ENCODE results near the gene TTC34.

TTC34 gene

GRCh38 chr1:2828586-2829250 is 27.2 kb upstream of the TTC34 start:
- FAIRE-seq: no peak

- FAIRE-seq: no peak
Observed at GRCh38 chr1:2826736-2827292, 25.3 kb upstream of the TTC34 start.

- FAIRE-seq: no peak
Observed at GRCh38 chr1:2826316-2826715, 24.8 kb upstream of the TTC34 start.

GRCh38 chr1:2825487-2826189 is 24.1 kb upstream of the TTC34 start:
- no peak for FAIRE-seq

GRCh38 chr1:2824999-2825398 is 23.5 kb upstream of the TTC34 start:
- FAIRE-seq: no peak

GRCh38 chr1:2823921-2824610 is 22.6 kb upstream of the TTC34 start:
- no peak for FAIRE-seq

- FAIRE-seq: no peak
Observed at GRCh38 chr1:2822621-2823145, 21.2 kb upstream of the TTC34 start.

- no peak for FAIRE-seq
Observed at GRCh38 chr1:2821966-2822620, 20.6 kb upstream of the TTC34 start.

- FAIRE-seq: no peak
Observed at GRCh38 chr1:2821373-2821955, 20.0 kb upstream of the TTC34 start.

- no peak for FAIRE-seq
Observed at GRCh38 chr1:2820731-2821372, 19.4 kb upstream of the TTC34 start.

GRCh38 chr1:2819831-2820730 is 18.6 kb upstream of the TTC34 start:
- no peak for FAIRE-seq

GRCh38 chr1:2819429-2819828 is 17.9 kb upstream of the TTC34 start:
- no peak for FAIRE-seq

- FAIRE-seq: no peak
Observed at GRCh38 chr1:2817784-2818564, 16.5 kb upstream of the TTC34 start.

- FAIRE-seq: no peak
Observed at GRCh38 chr1:2816786-2817185, 15.3 kb upstream of the TTC34 start.

- FAIRE-seq: no peak
Observed at GRCh38 chr1:2815551-2815950, 14.1 kb upstream of the TTC34 start.

GRCh38 chr1:2814511-2815075 is 13.1 kb upstream of the TTC34 start:
- FAIRE-seq: no peak

- FAIRE-seq: no peak
Observed at GRCh38 chr1:2812939-2813653, 11.6 kb upstream of the TTC34 start.

GRCh38 chr1:2812136-2812535 is 10.6 kb upstream of the TTC34 start:
- no peak for FAIRE-seq

GRCh38 chr1:2811533-2811918 is 10.0 kb upstream of the TTC34 start:
- FAIRE-seq: no peak
